MM.1S (cell line): ENCODE measurements around the gene B4GALT5.

Experiments used
- DNase-seq: peaks from one replicate; pipeline ENCODE4 v3.0.0-alpha.2; 2015
- H2AFZ ChIP-seq: fragments of 300-600 bp; sonication (generic); 2 replicates; pipeline ENCODE4 v1.6.0; 2016; ENCODE audit warnings: antibody characterized with exemption, low read length
- H3F3A ChIP-seq: fragments of 300-600 bp; sonication (generic); 2 replicates; pipeline ENCODE4 v1.6.1; 2016; ENCODE audit warnings: mild to moderate bottlenecking, antibody characterized with exemption, low read length, moderate library complexity, mixed read lengths; ENCODE audit not compliant: insufficient read depth
- H3K27ac ChIP-seq: fragments of 300-600 bp; sonication (generic); 2 replicates; pipeline ENCODE4 v1.5.1; 2016; ENCODE audit warnings: mild to moderate bottlenecking, low read length
- H3K27me3 ChIP-seq: fragments of 300-600 bp; sonication (generic); replicated peaks from 2 replicates; pipeline ENCODE4 v1.6.0; 2016; ENCODE audit warnings: low read length; ENCODE audit not compliant: insufficient read depth
- H3K36me3 ChIP-seq: fragments of 300-600 bp; sonication (generic); replicated peaks from 2 replicates; pipeline ENCODE4 v1.6.1; 2016; ENCODE audit warnings: mild to moderate bottlenecking, low read length, mixed read lengths; ENCODE audit not compliant: insufficient read depth
- H3K4me1 ChIP-seq: fragments of 300-600 bp; sonication (generic); 2 replicates; pipeline ENCODE4 v1.6.1; 2016; ENCODE audit warnings: low read length, mixed read lengths
- H3K4me2 ChIP-seq: fragments of 300-600 bp; sonication (generic); 2 replicates; pipeline ENCODE4 v1.6.0; 2016; ENCODE audit warnings: low read depth, low read length
- H3K4me3 ChIP-seq: fragments of 300-600 bp; sonication (generic); 2 replicates; pipeline ENCODE4 v1.5.1; 2016; ENCODE audit warnings: low read length, mixed read lengths
- H3K79me2 ChIP-seq: fragments of 300-600 bp; sonication (generic); 2 replicates; pipeline ENCODE4 v1.6.1; 2016; ENCODE audit warnings: mixed run types, low read length, mixed read lengths
- H3K9ac ChIP-seq: fragments of 300-600 bp; sonication (generic); 2 replicates; pipeline ENCODE4 v1.6.1; 2016; ENCODE audit warnings: low read length, mixed read lengths
- H3K9me2 ChIP-seq: fragments of 300-600 bp; sonication (generic); replicated peaks from 2 replicates; pipeline ENCODE4 v1.6.1; 2016; ENCODE audit warnings: mild to moderate bottlenecking, low read length, mixed read lengths; ENCODE audit not compliant: insufficient read depth
- H3K9me3 ChIP-seq: fragments of 300-600 bp; sonication (generic); replicated peaks from 2 replicates; pipeline ENCODE4 v1.6.1; 2016; ENCODE audit warnings: mild to moderate bottlenecking, low read length, mixed read lengths; ENCODE audit not compliant: insufficient read depth
- H4K20me1 ChIP-seq: fragments of 300-600 bp; sonication (generic); 2 replicates; pipeline ENCODE4 v1.6.1; 2016; ENCODE audit warnings: mild to moderate bottlenecking, low read length, moderate library complexity, mixed read lengths; ENCODE audit not compliant: insufficient read depth
- EZH2 ChIP-seq: fragments of 300-600 bp; sonication (generic); optimal IDR thresholded peaks from 2 replicates; pipeline ENCODE3; 2017; ENCODE audit warnings: low read depth, mild to moderate bottlenecking, antibody characterized with exemption, low read length, mixed read lengths
- EZH2phosphoT487 ChIP-seq: fragments of 300-600 bp; sonication (generic); IDR thresholded peaks from 2 replicates; pipeline ENCODE4 v1.6.1; 2018; ENCODE audit warnings: antibody characterized with exemption, low read length
- TF ChIP-seq, protein P1 (sequence below): fragments of 300-600 bp; sonication (generic); IDR thresholded peaks from 2 replicates; pipeline ENCODE4 v1.5.1; 2016; ENCODE audit warnings: antibody characterized with exemption, low read length, mixed read lengths

The B4GALT5 gene

DNA sequence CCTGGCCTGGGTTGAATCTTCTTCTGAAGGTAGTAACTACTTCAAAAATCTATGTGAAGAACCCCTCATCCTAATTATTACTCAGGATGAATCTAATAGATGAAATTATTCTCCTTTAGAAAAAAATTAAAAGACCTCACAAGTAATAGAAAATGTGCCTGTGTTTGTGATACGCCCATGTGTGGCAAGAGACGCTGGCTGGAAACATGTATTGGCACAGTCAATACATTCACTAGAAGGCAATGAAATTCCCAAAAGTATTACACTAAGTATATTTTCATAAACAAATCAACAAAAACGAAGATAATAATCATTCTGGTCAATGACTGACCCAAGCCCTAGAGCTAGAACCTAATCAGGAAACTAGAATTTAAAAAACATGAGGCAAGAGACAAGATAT, 64.0 kb downstream of the B4GALT5 start:
- Histone ChIP-seq H3K9ac (no peak overlapping the region), H3K79me2 (no peaks in the 10 kb centered on the region), H2AFZ (no peak overlapping the region), H3F3A (no peaks in the 10 kb centered on the region), H3K9me3 (no peaks in the 10 kb centered on the region), H3K9me2 (no peaks in the 10 kb centered on the region), H3K27me3 (no peaks in the 10 kb centered on the region), H3K4me3 (no peak overlapping the region), H3K36me3 (peaks cover 5% of the 10 kb centered on the region), H4K20me1 (no peaks in the 10 kb centered on the region), H3K27ac (no peak overlapping the region), H3K4me1 (no peaks in the 10 kb centered on the region), H3K4me2 (no peak overlapping the region)
- TF ChIP-seq EZH2phosphoT487, result no peak
- TF ChIP-seq, protein P1, sequence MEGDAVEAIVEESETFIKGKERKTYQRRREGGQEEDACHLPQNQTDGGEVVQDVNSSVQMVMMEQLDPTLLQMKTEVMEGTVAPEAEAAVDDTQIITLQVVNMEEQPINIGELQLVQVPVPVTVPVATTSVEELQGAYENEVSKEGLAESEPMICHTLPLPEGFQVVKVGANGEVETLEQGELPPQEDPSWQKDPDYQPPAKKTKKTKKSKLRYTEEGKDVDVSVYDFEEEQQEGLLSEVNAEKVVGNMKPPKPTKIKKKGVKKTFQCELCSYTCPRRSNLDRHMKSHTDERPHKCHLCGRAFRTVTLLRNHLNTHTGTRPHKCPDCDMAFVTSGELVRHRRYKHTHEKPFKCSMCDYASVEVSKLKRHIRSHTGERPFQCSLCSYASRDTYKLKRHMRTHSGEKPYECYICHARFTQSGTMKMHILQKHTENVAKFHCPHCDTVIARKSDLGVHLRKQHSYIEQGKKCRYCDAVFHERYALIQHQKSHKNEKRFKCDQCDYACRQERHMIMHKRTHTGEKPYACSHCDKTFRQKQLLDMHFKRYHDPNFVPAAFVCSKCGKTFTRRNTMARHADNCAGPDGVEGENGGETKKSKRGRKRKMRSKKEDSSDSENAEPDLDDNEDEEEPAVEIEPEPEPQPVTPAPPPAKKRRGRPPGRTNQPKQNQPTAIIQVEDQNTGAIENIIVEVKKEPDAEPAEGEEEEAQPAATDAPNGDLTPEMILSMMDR, result no peak
- TF ChIP-seq EZH2, result no peak
- no peak for DNase-seq

DNA sequence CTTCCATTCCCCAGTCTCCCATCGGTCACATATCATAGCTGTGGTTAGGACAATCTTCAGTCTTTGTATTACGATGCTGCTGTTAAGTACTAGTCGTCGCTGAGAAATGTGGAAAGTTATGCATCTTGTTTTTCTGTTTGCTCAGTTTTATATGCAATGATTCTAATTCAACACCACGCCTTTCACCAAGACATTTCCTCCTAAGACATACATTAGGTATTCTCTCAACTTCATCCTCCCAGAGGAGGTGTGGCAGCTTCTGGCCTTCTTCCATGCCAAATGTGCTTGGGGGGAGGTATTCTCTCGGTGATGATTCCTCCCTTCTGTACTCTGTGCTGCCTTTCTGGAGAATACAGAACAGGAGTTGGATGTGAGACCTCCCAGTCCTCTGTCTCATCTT, 66.1 kb downstream of the B4GALT5 start:
- Histone ChIP-seq H3K9me3 (no peaks in the 10 kb centered on the region), H3K27ac (no peak overlapping the region), H3K4me2 (no peak overlapping the region), H3K4me3 (no peak overlapping the region), H4K20me1 (no peaks in the 10 kb centered on the region), H3K9me2 (no peaks in the 10 kb centered on the region), H2AFZ (no peak overlapping the region), H3K9ac (no peak overlapping the region), H3K36me3 (no peaks in the 10 kb centered on the region; the same call in 1 of the 2 replicates), H3K4me1 (no peaks in the 10 kb centered on the region), H3F3A (no peaks in the 10 kb centered on the region), H3K27me3 (no peaks in the 10 kb centered on the region), H3K79me2 (no peaks in the 10 kb centered on the region)
- no peak for DNase-seq
- TF ChIP-seq EZH2phosphoT487 (no peak), EZH2 (no peak)
- TF ChIP-seq, protein P1, result no peak

DNA sequence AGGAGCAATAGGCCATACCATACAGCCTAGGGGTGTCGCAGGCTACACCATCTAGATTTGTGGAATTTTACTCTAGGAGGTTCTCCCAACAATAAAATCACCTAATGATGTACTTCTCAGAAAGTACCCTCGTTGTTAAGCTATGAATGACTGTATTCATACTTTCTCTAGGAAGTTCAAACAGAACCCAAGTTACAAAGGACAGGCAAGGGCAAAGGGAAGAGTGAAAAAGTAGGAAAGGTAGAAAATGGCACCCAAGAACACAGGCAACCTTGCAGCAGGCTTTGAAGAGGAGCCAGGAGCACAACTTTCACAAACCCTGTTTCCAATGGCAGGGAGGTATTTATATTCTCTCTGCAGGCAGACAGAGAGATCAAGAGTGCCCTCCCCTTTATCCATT, 67.2 kb downstream of the B4GALT5 start:
- Histone ChIP-seq H3K79me2 (no peaks in the 10 kb centered on the region), H3K9ac (no peak overlapping the region), H3K9me2 (no peaks in the 10 kb centered on the region), H3K9me3 (no peaks in the 10 kb centered on the region), H4K20me1 (no peaks in the 10 kb centered on the region), H3K36me3 (no peaks in the 10 kb centered on the region; the same call in 1 of the 2 replicates), H3K4me2 (no peak overlapping the region), H2AFZ (no peak overlapping the region), H3F3A (no peaks in the 10 kb centered on the region), H3K27me3 (no peaks in the 10 kb centered on the region), H3K4me1 (no peaks in the 10 kb centered on the region), H3K27ac (no peak overlapping the region), H3K4me3 (no peak overlapping the region)
- DNase-seq, result no peak
- no peak for TF ChIP-seq EZH2
- no peak for TF ChIP-seq EZH2phosphoT487
- TF ChIP-seq, protein P1, result no peak
